DND-41 (cell line): ENCODE results near the gene RBKS.

Experiments used
- ATAC-seq: fragments of 200-7000 bp; cut with Tn5 transposase; 3 replicates; pipeline ENCODE4 v1.9.1; 2021; ENCODE audit warnings: low read depth; ENCODE audit not compliant: insufficient read depth
- DNase-seq: peaks from one replicate; pipeline ENCODE4 v3.0.0-alpha.2; 2020
- H2AFZ ChIP-seq: 2 replicates; pipeline ENCODE4 v1.6.0; 2012; ENCODE audit warnings: low read depth, low read length
- H3K27ac ChIP-seq: 2 replicates; pipeline ENCODE4 v1.5.1; 2012; ENCODE audit warnings: low read length, inconsistent platforms
- H3K27me3 ChIP-seq: fragments of 200-600 bp; sonication (generic); 2 replicates; pipeline ENCODE4 v1.6.0; 2012; ENCODE audit warnings: low read length, mild to moderate bottlenecking, inconsistent platforms; ENCODE audit not compliant: insufficient read depth, poor library complexity
- H3K36me3 ChIP-seq: 2 replicates; pipeline ENCODE4 v1.5.1; 2012; ENCODE audit warnings: low read length, inconsistent platforms; ENCODE audit not compliant: insufficient read depth
- H3K4me1 ChIP-seq: 2 replicates; pipeline ENCODE4 v1.5.1; 2012; ENCODE audit warnings: mild to moderate bottlenecking, low read length; ENCODE audit not compliant: insufficient read depth
- H3K4me2 ChIP-seq: 2 replicates; pipeline ENCODE4 v1.6.0; 2012; ENCODE audit warnings: mild to moderate bottlenecking, moderate library complexity, low read length, inconsistent platforms; ENCODE audit not compliant: insufficient read depth
- H3K4me3 ChIP-seq, 2 experiments: fragments of 200-600 bp in 1 of 2; shearing (Covaris generic) in 1 of 2; 2 replicates each; pipeline ENCODE4 v1.5.1; 2012 to 2016; ENCODE audit warnings: inconsistent platforms in 2 of 2, low read length in 2 of 2, mild to moderate bottlenecking in 2 of 2, low read depth in 1 of 2, moderate library complexity in 1 of 2
- H3K79me2 ChIP-seq: 2 replicates; pipeline ENCODE4 v1.6.0; 2012; ENCODE audit warnings: low read length, inconsistent platforms; ENCODE audit not compliant: insufficient read depth
- H3K9ac ChIP-seq: 2 replicates; pipeline ENCODE4 v1.6.0; 2012; ENCODE audit warnings: low read depth, mild to moderate bottlenecking, inconsistent platforms, low read length, moderate library complexity
- H3K9me3 ChIP-seq: 2 replicates; pipeline ENCODE4 v1.5.1; 2012; ENCODE audit warnings: low read length, moderate library complexity, mild to moderate bottlenecking, inconsistent platforms; ENCODE audit not compliant: insufficient read depth, severe bottlenecking
- H4K20me1 ChIP-seq: 2 replicates; pipeline ENCODE4 v1.6.0; 2012; ENCODE audit warnings: low read length; ENCODE audit not compliant: insufficient read depth
- EZH2 ChIP-seq: IDR thresholded peaks from 3 replicates; pipeline ENCODE4 v1.6.1; 2012; ENCODE audit warnings: borderline replicate concordance, low read depth, mild to moderate bottlenecking, moderate library complexity, low read length, inconsistent platforms; ENCODE audit not compliant: severe bottlenecking
- TF ChIP-seq, protein P1 (sequence below): IDR thresholded peaks from 2 replicates; pipeline ENCODE4 v1.5.1; 2012; ENCODE audit warnings: borderline replicate concordance, low read length, moderate library complexity, mild to moderate bottlenecking; ENCODE audit not compliant: poor library complexity, severe bottlenecking; ENCODE audit errors: extremely low read depth

Gene RBKS

GRCh38 chr2:27802547-27802946, 87.6 kb downstream of the RBKS start:
- no peaks in the 10 kb centered on the region for H4K20me1 ChIP-seq
- H3K9me3 ChIP-seq, result no peaks in the 10 kb centered on the region
- no peak overlapping the region for H3K4me2 ChIP-seq
- no peak overlapping the region for H3K27ac ChIP-seq
- H3K27me3 ChIP-seq, result no peaks in the 10 kb centered on the region
- ATAC-seq (no peak), DNase-seq (no peak)
- no peaks in the 10 kb centered on the region for H3K4me1 ChIP-seq
- no peak overlapping the region for H3K9ac ChIP-seq
- no peak overlapping the region for H3K4me3 ChIP-seq
- no peaks in the 10 kb centered on the region for H3K79me2 ChIP-seq
- no peaks in the 10 kb centered on the region for H3K36me3 ChIP-seq
- no peak for TF ChIP-seq EZH2
- TF ChIP-seq, protein P1, sequence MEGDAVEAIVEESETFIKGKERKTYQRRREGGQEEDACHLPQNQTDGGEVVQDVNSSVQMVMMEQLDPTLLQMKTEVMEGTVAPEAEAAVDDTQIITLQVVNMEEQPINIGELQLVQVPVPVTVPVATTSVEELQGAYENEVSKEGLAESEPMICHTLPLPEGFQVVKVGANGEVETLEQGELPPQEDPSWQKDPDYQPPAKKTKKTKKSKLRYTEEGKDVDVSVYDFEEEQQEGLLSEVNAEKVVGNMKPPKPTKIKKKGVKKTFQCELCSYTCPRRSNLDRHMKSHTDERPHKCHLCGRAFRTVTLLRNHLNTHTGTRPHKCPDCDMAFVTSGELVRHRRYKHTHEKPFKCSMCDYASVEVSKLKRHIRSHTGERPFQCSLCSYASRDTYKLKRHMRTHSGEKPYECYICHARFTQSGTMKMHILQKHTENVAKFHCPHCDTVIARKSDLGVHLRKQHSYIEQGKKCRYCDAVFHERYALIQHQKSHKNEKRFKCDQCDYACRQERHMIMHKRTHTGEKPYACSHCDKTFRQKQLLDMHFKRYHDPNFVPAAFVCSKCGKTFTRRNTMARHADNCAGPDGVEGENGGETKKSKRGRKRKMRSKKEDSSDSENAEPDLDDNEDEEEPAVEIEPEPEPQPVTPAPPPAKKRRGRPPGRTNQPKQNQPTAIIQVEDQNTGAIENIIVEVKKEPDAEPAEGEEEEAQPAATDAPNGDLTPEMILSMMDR, result no peak
- no peak overlapping the region for H2AFZ ChIP-seq

DNA sequence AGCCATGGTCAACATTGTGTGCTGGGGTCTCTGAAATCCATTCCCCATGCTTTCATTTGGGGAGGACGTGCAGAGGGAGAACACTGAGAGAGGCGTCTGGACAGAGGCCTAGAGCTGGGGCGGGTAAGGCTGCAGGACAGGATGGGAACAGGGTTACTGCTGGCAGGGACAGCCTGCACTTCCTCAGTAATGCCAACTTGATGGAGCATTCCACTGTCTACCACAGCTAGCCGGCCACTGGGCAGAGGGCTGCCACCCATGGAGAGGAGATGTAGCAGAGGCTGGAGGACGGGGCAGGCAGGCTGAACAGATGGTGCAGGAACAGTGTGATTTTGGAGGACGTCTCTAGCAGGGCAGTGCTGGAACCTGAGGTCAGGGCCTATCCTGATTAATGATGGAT, 89.3 kb downstream of the RBKS start:
- no peaks in the 10 kb centered on the region for H4K20me1 ChIP-seq
- no peak overlapping the region for H2AFZ ChIP-seq
- H3K9ac ChIP-seq, result no peak overlapping the region
- H3K4me3 ChIP-seq, result no peak overlapping the region
- no peaks in the 10 kb centered on the region for H3K27me3 ChIP-seq
- ATAC-seq (no peak), DNase-seq (no peak)
- no peak for TF ChIP-seq EZH2
- TF ChIP-seq, protein P1, result no peak
- no peak overlapping the region for H3K27ac ChIP-seq
- H3K79me2 ChIP-seq, result no peaks in the 10 kb centered on the region
- H3K9me3 ChIP-seq, result no peaks in the 10 kb centered on the region
- no peaks in the 10 kb centered on the region for H3K36me3 ChIP-seq
- H3K4me2 ChIP-seq, result no peak overlapping the region
- H3K4me1 ChIP-seq, result no peaks in the 10 kb centered on the region

DNA sequence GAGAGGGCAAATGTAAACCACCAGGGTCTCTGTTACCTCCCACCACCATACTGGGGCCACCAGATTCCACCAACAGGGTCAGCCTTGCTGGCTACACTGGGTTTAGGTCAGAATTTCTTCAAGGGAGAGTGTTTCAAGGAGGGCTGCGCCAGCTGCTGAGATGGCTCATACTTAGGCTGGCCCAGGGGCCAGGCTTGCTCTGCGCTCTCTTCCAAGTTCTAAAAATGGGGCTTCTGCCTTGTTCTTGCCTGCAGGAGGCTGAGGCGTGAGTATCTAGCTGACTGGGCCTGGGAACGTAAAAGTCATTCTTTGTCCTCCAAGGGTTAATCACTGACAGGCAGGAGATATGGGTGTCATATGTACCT, 90.6 kb downstream of the RBKS start:
- Histone ChIP-seq H3K4me2 (no peak overlapping the region), H3K4me1 (no peaks in the 10 kb centered on the region), H3K4me3 (no peak overlapping the region), H3K79me2 (no peaks in the 10 kb centered on the region), H4K20me1 (no peaks in the 10 kb centered on the region), H3K36me3 (no peaks in the 10 kb centered on the region), H3K9me3 (no peaks in the 10 kb centered on the region), H2AFZ (no peak overlapping the region), H3K27me3 (no peaks in the 10 kb centered on the region), H3K27ac (no peak overlapping the region), H3K9ac (no peak overlapping the region)
- TF ChIP-seq EZH2, result no peak
- TF ChIP-seq, protein P1, result no peak
- ATAC-seq (no peak), DNase-seq (no peak)
